Fibroblast of upper back skin (primary cell): Measurements from ENCODE around the gene AGBL2.
"Not testable (repeated sequence)": the region's sequence is repeated elsewhere in the genome, so short reads cannot be mapped to it uniquely, and the experiment has no call there.

Experiments
- DNase-seq: peaks from one replicate; pipeline ENCODE4 v3.0.0-alpha.2; 2013

AGBL2 gene

GRCh38 chr11:47688991-47689390 lies 26.2 kb downstream of the AGBL2 start:
- DNase-seq: no peak

- no peak for DNase-seq
These were observed 27.1 kb downstream of the AGBL2 start for GRCh38 chr11:47688111-47688510.

- not testable (repeated sequence) for DNase-seq
These were observed 28.5 kb downstream of the AGBL2 start for GRCh38 chr11:47686704-47687103.

- no peak for DNase-seq
These were observed 29.0 kb downstream of the AGBL2 start for GRCh38 chr11:47686151-47686550.

- DNase-seq: no peak
These were observed 39.3 kb downstream of the AGBL2 start for GRCh38 chr11:47675851-47676250.

- DNase-seq: no peak
These were observed 42.9 kb downstream of the AGBL2 start for GRCh38 chr11:47672283-47672730.

- no peak for DNase-seq
These were observed 45.3 kb downstream of the AGBL2 start for GRCh38 chr11:47669856-47670255.

- no peak for DNase-seq
These were observed 46.5 kb downstream of the AGBL2 start for GRCh38 chr11:47668665-47669064.

GRCh38 chr11:47667555-47667954 lies 47.6 kb downstream of the AGBL2 start:
- DNase-seq: no peak

- DNase-seq: peak; percentile 4
These were observed 48.0 kb downstream of the AGBL2 start for GRCh38 chr11:47667135-47667534.

GRCh38 chr11:47664936-47665335 lies 50.2 kb downstream of the AGBL2 start:
- not testable (repeated sequence) for DNase-seq

- DNase-seq: no peak
These were observed 53.9 kb downstream of the AGBL2 start for GRCh38 chr11:47661245-47661644.

- no peak for DNase-seq
These were observed 55.9 kb downstream of the AGBL2 start for GRCh38 chr11:47659276-47659675.

GRCh38 chr11:47656260-47656885 lies 58.8 kb downstream of the AGBL2 start:
- no peak for DNase-seq

- DNase-seq: no peak
These were observed 63.2 kb downstream of the AGBL2 start for GRCh38 chr11:47651818-47652469.

GRCh38 chr11:47649276-47649675 lies 65.9 kb downstream of the AGBL2 start:
- no peak for DNase-seq

GRCh38 chr11:47646019-47646418 lies 69.2 kb downstream of the AGBL2 start:
- DNase-seq: no peak

- DNase-seq: no peak
These were observed 69.7 kb downstream of the AGBL2 start for GRCh38 chr11:47645500-47645899.

GRCh38 chr11:47642099-47642855 lies 72.9 kb downstream of the AGBL2 start, which contains the start of gene MTCH2:
Gene MTCH2, minus strand, starts transcription at chr11:47642559. Its CDS starts 94 bp downstream, at chr11:47642465.
- peak; percentile 97 for DNase-seq

- DNase-seq: no peak
These were observed 73.5 kb downstream of the AGBL2 start for GRCh38 chr11:47641600-47642098.

GRCh38 chr11:47640506-47640905 lies 74.7 kb downstream of the AGBL2 start:
- not testable (repeated sequence) for DNase-seq

GRCh38 chr11:47636331-47636730 lies 78.8 kb downstream of the AGBL2 start:
- not testable (repeated sequence) for DNase-seq

GRCh38 chr11:47631473-47631872 lies 83.7 kb downstream of the AGBL2 start:
- DNase-seq: no peak

- DNase-seq: no peak
These were observed 87.1 kb downstream of the AGBL2 start for GRCh38 chr11:47628026-47628425.
